WTC11 (cell line): ENCODE measurements around the gene WEE1.

Experiments used
- ATF1 ChIP-seq: sonication (generic); formaldehyde crosslinking; IDR thresholded peaks from 2 replicates; pipeline ENCODE4 v1.8.1; 2023; ENCODE audit warnings: mild to moderate bottlenecking, moderate library complexity, missing genetic modification reagents
- CBFB ChIP-seq: sonication (generic); formaldehyde crosslinking; IDR thresholded peaks from 2 replicates; pipeline ENCODE4 v1.8.1; 2022; ENCODE audit warnings: mild to moderate bottlenecking, low read depth, missing genetic modification reagents
- CREB1 ChIP-seq: sonication (generic); formaldehyde crosslinking; IDR thresholded peaks from 2 replicates; pipeline ENCODE4 v1.8.0; 2023; ENCODE audit warnings: mild to moderate bottlenecking, missing genetic modification reagents
- E2F1 ChIP-seq: sonication (generic); formaldehyde crosslinking; IDR thresholded peaks from 2 replicates; pipeline ENCODE4 v1.8.0; 2022; ENCODE audit warnings: mild to moderate bottlenecking, missing genetic modification reagents
- ETV6 ChIP-seq: sonication (generic); formaldehyde crosslinking; IDR thresholded peaks from 2 replicates; pipeline ENCODE4 v1.8.1; 2022; ENCODE audit warnings: mild to moderate bottlenecking, missing genetic modification reagents
- JUN ChIP-seq: sonication (generic); formaldehyde crosslinking; IDR thresholded peaks from 2 replicates; pipeline ENCODE4 v1.8.0; 2023; ENCODE audit warnings: mild to moderate bottlenecking, missing genetic modification reagents
- PRDM15 ChIP-seq: sonication (generic); formaldehyde crosslinking; IDR thresholded peaks from 2 replicates; pipeline ENCODE4 v1.8.0; 2022; ENCODE audit warnings: missing genetic modification reagents
- PREB ChIP-seq: sonication (generic); formaldehyde crosslinking; IDR thresholded peaks from 2 replicates; pipeline ENCODE4 v1.8.1; 2022; ENCODE audit warnings: mild to moderate bottlenecking, missing genetic modification reagents, moderate library complexity, borderline replicate concordance
- SMAD4 ChIP-seq: sonication (generic); formaldehyde crosslinking; IDR thresholded peaks from 2 replicates; pipeline ENCODE4 v1.8.0; 2022; ENCODE audit warnings: mild to moderate bottlenecking, missing genetic modification reagents
- ZNF121 ChIP-seq: sonication (generic); formaldehyde crosslinking; IDR thresholded peaks from 2 replicates; pipeline ENCODE4 v1.8.0; 2023; ENCODE audit warnings: missing genetic modification reagents
- TF ChIP-seq, protein P1 (sequence below): fragments of 200-600 bp; IDR thresholded peaks from 2 replicates; pipeline ENCODE4 v1.8.0; 2022; ENCODE audit warnings: antibody characterized with exemption
- TF ChIP-seq, protein P2 (sequence below): sonication (generic); formaldehyde crosslinking; IDR thresholded peaks from 2 replicates; pipeline ENCODE4 v1.8.1; 2023; ENCODE audit warnings: mild to moderate bottlenecking, missing genetic modification reagents, borderline replicate concordance

DNA sequence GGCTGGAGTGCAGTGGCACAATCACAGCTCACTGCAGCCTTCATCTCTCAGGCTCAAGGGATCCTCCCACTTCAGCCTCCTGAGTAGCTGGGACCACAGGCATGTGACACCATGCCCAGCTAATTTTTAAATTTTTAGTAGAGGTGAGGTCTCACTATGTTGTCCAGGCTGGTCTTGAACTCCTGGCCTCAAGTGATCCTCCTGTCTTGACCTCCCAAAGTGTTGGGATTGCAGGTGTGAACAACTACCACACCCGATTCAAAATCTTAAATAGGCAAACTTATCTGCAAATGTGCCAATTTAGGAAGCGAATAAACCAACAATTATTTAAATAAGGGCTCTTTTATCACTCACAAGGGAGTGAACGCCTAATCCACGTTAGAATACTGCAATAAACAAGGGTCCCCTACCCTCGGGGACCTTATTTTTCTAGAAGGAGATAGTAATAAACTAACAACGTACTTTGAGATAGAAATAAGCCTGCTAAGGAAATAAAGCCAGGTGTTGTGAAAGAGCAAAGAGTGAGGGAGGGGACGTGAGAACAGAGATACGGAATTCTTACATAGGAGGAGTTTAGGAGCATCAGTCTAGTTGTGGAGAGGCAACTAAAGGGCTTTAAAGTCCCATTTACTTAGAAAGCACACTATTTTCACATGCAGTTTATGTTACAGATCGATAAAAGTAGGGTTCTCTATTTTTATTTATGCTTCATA lies 3.0 kb upstream of the WEE1 start:
- no peak for TF ChIP-seq ATF1 (CRISPR knock-in tag)
- no peak for TF ChIP-seq CREB1 (CRISPR knock-in tag)
- TF ChIP-seq ETV6 (CRISPR knock-in tag) = no peak
- no peak for TF ChIP-seq SMAD4
- TF ChIP-seq E2F1 = no peak
- TF ChIP-seq, protein P1, sequence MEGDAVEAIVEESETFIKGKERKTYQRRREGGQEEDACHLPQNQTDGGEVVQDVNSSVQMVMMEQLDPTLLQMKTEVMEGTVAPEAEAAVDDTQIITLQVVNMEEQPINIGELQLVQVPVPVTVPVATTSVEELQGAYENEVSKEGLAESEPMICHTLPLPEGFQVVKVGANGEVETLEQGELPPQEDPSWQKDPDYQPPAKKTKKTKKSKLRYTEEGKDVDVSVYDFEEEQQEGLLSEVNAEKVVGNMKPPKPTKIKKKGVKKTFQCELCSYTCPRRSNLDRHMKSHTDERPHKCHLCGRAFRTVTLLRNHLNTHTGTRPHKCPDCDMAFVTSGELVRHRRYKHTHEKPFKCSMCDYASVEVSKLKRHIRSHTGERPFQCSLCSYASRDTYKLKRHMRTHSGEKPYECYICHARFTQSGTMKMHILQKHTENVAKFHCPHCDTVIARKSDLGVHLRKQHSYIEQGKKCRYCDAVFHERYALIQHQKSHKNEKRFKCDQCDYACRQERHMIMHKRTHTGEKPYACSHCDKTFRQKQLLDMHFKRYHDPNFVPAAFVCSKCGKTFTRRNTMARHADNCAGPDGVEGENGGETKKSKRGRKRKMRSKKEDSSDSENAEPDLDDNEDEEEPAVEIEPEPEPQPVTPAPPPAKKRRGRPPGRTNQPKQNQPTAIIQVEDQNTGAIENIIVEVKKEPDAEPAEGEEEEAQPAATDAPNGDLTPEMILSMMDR = no peak
- no peak for TF ChIP-seq JUN
- TF ChIP-seq, protein P2, sequence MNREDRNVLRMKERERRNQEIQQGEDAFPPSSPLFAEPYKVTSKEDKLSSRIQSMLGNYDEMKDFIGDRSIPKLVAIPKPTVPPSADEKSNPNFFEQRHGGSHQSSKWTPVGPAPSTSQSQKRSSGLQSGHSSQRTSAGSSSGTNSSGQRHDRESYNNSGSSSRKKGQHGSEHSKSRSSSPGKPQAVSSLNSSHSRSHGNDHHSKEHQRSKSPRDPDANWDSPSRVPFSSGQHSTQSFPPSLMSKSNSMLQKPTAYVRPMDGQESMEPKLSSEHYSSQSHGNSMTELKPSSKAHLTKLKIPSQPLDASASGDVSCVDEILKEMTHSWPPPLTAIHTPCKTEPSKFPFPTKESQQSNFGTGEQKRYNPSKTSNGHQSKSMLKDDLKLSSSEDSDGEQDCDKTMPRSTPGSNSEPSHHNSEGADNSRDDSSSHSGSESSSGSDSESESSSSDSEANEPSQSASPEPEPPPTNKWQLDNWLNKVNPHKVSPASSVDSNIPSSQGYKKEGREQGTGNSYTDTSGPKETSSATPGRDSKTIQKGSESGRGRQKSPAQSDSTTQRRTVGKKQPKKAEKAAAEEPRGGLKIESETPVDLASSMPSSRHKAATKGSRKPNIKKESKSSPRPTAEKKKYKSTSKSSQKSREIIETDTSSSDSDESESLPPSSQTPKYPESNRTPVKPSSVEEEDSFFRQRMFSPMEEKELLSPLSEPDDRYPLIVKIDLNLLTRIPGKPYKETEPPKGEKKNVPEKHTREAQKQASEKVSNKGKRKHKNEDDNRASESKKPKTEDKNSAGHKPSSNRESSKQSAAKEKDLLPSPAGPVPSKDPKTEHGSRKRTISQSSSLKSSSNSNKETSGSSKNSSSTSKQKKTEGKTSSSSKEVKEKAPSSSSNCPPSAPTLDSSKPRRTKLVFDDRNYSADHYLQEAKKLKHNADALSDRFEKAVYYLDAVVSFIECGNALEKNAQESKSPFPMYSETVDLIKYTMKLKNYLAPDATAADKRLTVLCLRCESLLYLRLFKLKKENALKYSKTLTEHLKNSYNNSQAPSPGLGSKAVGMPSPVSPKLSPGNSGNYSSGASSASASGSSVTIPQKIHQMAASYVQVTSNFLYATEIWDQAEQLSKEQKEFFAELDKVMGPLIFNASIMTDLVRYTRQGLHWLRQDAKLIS (CRISPR knock-in tag) = no peak
- no peak for TF ChIP-seq PREB (CRISPR knock-in tag)
- TF ChIP-seq CBFB (CRISPR knock-in tag) = no peak
- no peak for TF ChIP-seq PRDM15 (CRISPR knock-in tag)
- peak; percentile 75; the same call in 1 of the 2 replicates for TF ChIP-seq ZNF121 (CRISPR knock-in tag)
